NCI-H1417 treated with DMSO at 0.1 percent for 48 hours (cell line): ENCODE results near the gene ACOXL.
A peak's percentile ranks its signal among the peaks of the same experiment; 100 is the strongest.
"Not testable (repeated sequence)": the region's sequence is repeated elsewhere in the genome, so short reads cannot be mapped to it uniquely, and the experiment has no call there.

Experiments used
- DNase-seq: peaks from one replicate; lab custom pipeline; 2025; lab: John Stamatoyannopoulos, UW

The ACOXL gene

GRCh38 chr2:111066062-111066593 lies 333.8 kb downstream of the ACOXL start:
- no peak for DNase-seq

GRCh38 chr2:111068435-111069058 lies 336.2 kb downstream of the ACOXL start:
- DNase-seq: peak; percentile 13

- DNase-seq: no peak
Observed at GRCh38 chr2:111069722-111070121, 337.3 kb downstream of the ACOXL start.

- DNase-seq: no peak
Observed at GRCh38 chr2:111071600-111072171, 339.3 kb downstream of the ACOXL start.

DNA sequence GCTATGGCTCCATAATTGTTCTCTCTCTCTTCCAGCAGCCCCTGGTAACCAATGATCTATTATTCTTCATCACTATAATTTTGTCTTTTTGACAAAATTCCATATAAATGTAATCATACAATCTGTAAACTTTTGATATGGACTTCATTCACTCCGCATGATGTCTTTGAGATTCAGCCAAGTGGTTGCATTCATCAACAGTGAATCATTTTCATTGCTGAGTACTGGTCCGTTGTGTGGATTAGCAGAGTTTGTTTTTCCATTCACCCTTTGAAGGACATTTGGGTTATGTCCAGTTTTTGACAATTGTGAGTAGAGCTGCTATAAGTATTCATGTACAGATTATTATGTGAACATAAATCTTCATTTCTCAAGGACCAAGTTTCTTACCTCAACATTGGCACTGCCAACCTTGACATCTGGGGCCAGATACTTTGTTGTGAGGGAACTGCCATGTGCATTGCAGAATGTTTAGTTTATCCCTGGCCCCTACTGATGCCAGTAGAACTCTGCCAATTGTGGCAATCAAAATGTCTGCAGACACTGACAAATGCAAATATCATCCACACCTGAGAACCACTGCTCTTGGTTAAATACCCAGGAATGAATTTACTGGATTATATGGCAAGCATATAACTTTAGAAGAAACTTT lies 340.0 kb downstream of the ACOXL start:
- no peak for DNase-seq

GRCh38 chr2:111082659-111083058 lies 350.3 kb downstream of the ACOXL start:
- DNase-seq: not testable (repeated sequence)

DNA sequence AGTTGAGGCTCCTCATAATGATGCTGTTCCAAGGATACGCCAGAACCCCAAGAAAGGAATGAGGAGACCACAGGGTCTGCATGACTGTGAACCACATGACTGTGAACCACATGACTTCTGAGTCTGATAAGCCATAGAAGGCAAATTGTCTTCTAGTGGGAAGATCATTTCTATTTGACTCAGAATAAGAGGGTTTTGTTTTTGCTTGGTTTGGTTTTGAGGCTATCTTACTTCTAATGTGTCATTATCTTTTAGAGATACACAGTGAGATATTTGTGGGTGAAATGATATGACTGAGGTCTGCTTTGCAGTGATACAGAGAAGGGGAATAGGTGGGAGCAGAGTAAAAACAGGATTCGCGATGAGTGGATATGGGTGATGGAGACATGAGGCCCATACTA lies 359.4 kb downstream of the ACOXL start:
- no peak for DNase-seq

GRCh38 chr2:111094691-111095090 lies 362.3 kb downstream of the ACOXL start:
- DNase-seq: no peak

- no peak for DNase-seq
Observed at GRCh38 chr2:111095434-111095833, 363.1 kb downstream of the ACOXL start.

- no peak for DNase-seq
Observed at GRCh38 chr2:111099402-111099801, 367.0 kb downstream of the ACOXL start.

- DNase-seq: no peak
Observed at GRCh38 chr2:111100087-111100764, 367.9 kb downstream of the ACOXL start.

GRCh38 chr2:111100765-111101162 lies 368.4 kb downstream of the ACOXL start:
- no peak for DNase-seq

GRCh38 chr2:111101592-111101991 lies 369.2 kb downstream of the ACOXL start:
- DNase-seq: no peak

GRCh38 chr2:111102216-111102615 lies 369.8 kb downstream of the ACOXL start:
- DNase-seq: no peak

DNA sequence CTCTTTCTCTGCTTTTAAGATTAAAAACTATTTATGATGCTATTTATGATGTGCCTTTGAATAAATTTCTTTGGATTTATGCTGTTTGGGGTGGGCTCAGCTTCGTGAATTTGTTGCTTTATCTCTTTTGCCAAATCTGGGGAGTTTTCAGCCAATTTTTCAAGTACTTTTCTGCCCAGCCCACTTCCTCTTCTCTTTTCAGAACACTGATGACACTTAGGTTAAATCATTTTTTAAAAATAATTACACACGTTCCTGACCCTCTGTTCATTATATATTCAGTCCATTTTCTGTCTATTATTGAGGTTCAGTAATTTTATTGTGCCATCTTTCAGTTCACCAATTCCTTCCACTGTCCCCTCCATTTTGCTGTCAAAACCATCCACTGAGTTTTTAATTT lies 373.6 kb downstream of the ACOXL start:
- DNase-seq: no peak

DNA sequence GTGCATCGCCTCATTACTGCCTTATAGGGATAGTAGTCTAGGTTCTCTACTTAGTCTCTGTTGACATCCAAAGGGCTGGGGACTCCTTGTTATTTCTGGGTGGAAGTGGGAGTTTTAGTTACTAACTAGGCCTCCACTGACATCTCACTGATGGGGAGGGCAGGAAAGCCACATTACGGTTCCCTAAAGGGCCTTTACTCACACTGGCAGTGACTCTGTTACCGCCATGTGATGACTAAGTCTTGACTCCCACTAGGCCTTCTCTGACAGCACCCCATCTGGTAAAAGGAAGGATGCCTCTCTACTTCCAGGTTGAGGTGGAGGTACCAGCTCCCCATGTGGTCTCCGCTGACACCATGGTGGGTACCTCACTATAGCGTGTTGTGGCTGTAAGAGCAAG lies 374.3 kb downstream of the ACOXL start:
- no peak for DNase-seq

DNA sequence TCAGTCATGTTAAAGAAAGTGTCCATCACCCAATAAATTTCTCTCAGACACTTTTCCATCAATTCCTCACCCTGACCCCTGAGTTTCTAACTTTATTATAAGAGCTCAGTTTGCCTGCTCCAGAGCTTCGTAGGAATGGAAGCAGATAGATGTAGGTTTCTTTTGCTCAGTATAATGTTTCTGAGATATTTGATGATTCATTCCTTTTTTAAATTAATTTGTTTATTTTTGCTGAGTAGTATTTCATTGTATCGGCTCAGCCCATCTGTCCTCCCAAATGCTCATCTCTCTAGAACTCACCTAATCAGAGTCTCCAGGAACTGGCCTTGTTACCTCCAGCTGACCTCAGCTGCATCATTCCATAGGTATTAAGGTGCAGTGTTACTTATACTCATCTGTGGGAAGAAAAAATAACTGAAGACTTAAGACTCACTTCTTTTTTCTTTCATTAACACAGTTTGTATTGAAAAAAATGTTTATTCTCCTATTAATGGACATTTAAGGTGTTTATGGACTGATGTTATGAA lies 376.4 kb downstream of the ACOXL start:
- no peak for DNase-seq

DNA sequence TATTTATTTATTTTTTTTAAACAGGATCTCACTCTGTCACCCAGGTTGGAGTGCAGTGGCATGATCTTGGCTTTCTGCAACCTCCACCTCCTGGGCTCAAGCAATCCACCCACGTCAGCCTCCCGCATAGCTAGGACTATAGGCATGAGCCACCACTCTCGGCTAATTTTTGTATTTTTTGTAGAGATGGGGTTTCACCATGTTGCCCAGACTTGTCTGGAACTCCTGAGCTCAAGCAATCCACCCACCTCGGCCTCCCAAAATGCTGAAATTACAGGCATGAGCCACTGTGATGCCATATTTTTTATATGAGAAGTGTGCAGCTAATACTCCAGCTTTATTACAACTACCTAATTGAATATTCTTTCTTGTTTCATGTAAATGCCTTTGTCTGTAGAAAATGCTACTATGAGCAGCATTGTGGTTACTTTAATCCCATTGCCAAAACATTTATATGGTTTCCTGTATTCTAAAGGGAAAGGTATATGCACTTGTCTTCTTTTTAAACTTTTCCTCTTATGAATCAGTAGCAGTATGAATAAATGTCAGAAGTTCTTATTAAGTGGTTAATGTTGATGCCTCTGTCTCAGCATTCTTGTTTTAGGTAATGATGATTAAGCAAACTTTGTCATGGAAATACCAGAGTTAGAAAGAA lies 378.9 kb downstream of the ACOXL start:
- no peak for DNase-seq

GRCh38 chr2:111113838-111114237 lies 381.5 kb downstream of the ACOXL start:
- DNase-seq: no peak

DNA sequence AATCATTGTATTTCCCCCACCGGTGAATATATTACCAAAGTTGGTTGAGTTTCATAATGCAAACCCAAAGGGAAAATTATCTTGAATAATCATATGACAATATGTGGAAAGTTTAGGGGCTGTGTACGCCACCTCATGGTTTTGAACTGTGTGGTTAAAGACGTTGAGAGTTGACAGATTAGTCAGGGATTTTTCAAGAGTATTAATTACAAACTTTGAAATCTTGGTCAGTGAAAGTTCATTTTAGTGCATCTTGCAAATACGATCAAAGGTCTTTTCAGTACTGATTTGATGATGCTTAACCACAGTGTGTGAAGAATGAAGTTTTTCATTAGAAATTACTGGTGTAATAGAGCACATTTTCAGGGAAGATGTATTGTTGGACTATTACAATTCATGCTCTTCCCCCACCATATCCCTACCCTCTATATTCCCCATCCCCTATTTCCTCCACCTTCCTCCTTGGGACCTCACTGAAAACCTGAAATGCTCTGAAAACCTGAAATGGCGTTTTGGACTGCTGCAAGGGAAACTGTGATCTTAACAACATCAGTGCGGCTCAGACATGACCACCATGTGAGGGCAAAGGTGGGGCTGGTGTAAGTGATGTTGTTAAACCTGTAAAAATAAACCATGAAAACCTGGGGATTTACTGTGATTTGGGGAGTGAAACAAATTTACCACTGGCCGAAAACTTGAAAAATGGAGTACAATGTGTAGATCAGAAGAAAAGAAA lies 383.8 kb downstream of the ACOXL start:
- no peak for DNase-seq

DNA sequence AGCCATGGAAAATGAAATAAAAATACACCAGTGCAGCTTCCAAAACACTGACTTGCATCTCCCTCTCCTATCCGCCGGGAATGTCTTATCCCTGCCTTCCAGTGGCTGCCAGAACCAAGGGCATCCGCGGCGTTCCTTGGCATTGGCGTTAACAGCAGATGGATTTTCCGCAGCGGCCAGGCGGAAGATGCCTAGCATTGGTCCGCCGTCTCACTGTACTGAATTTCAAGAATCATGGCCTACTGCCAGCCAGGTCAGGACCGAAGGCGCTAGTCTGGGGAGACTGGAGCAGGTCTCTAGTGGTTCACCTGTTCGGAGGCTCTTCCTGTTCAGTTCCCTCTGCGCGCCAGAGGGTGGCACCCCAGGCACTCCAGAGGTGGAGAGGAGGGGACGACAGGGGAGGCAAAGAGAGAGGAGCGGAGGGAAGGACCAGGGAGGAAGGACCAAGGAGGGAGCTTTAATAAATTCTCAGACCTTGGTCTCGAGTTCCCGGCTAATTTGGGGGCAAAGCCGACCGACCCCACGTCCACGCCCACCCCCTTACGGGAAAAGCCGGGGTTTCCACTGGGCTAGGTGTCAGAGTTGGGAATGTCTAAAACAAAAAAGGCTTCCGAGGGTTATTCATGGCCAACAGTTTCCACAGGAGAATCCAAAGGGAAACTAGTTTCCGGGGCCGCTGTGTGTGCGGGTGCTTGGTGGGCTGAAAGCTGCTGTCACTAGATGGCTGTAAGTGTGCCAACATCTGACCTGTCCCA lies 384.6 kb downstream of the ACOXL start:
- DNase-seq: no peak
